ENCODE data around the gene SLC26A3. TPM values are rescaled to one million over a fixed set of nuclear protein-coding genes. Genes with fewer than 3 reads are reported as not detected.
A peak's percentile ranks its signal among the peaks of the same experiment; 100 is the strongest.

SLC26A3 gene
- total and polyA plus RNA-seq, 2 experiments from 2014 or later, result not detected

GRCh38 chr7:107779647-107780099, 23.4 kb downstream of the SLC26A3 start:
- no peaks in the 10 kb centered on the region for H3K79me2 ChIP-seq (replicated peaks; ENCODE audit: insufficient read depth)
- H3K36me3 ChIP-seq (ENCODE audit: insufficient read depth), result no peaks in the 10 kb centered on the region
- Mint-ChIP-seq H3K9me3 (no peaks in the 10 kb centered on the region; the same call in 2 of the 3 replicates), H3K4me1 (peaks cover 5% of the 10 kb centered on the region; the same call in 1 of the 3 replicates), H3K27ac (0 out of 2 replicates have a peak overlapping the region, but pooled peaks have one; percentile 22), H3K4me3 (no peak overlapping the region), H3K27me3 (ENCODE audit: insufficient read depth, low read depth, poor library complexity) (no peaks in the 10 kb centered on the region), H3K36me3 (ENCODE audit: low read depth) (no peaks in the 10 kb centered on the region)
- no peaks in the 10 kb centered on the region for H4K20me1 ChIP-seq (replicated peaks; ENCODE audit: insufficient read depth)
- H2AFZ ChIP-seq, result peak overlapping the region; percentile 14; the same call in 1 of the 2 replicates
- H3K4me2 ChIP-seq, result no peak overlapping the region
- H3K27ac ChIP-seq (ENCODE audit: low read depth), result no peak overlapping the region
- no peak for TF ChIP-seq REST (IDR thresholded peaks at IDR 0.05; ENCODE audit: unreplicated experiment)
- TF ChIP-seq CREB1 (CRISPR knock-in tag; IDR thresholded peaks at IDR 0.05; ENCODE audit: low read depth), result no peak
- no peak for TF ChIP-seq ZNF114 (CRISPR knock-in tag; IDR thresholded peaks at IDR 0.05)
- TF ChIP-seq STAT1 (IDR thresholded peaks at IDR 0.05; ENCODE audit: unreplicated experiment), result no peak
- TF ChIP-seq JUNB (IDR thresholded peaks at IDR 0.05; ENCODE audit: unreplicated experiment), result no peak
- no peak for TF ChIP-seq NANOG (IDR thresholded peaks at IDR 0.05; ENCODE audit: borderline replicate concordance)
- no peak for TF ChIP-seq EZH2 (IDR thresholded peaks at IDR 0.05; ENCODE audit: low read depth, unreplicated experiment)
- no peaks in the 10 kb centered on the region; the same call in 1 of the 2 replicates for H3K4me1 ChIP-seq (ENCODE audit: insufficient read depth)
- no peak for ATAC-seq
- H3K9me2 ChIP-seq (ENCODE audit: insufficient read depth), result no peaks in the 10 kb centered on the region
- H3K27me3 ChIP-seq (ENCODE audit: insufficient read depth), result no peaks in the 10 kb centered on the region
- H3K4me3 ChIP-seq, result no peak overlapping the region
- DNase-seq (ENCODE audit: low spot score), result no peak
- H3F3A ChIP-seq (replicated peaks; ENCODE audit: low read depth), result no peaks in the 10 kb centered on the region

- H2AFZ ChIP-seq, result no peak overlapping the region
- H3K4me1 ChIP-seq (ENCODE audit: insufficient read depth), result no peaks in the 10 kb centered on the region; the same call in 1 of the 2 replicates
- H3K36me3 Mint-ChIP-seq (ENCODE audit: low read depth), result no peaks in the 10 kb centered on the region
- H3K27me3 Mint-ChIP-seq (ENCODE audit: insufficient read depth, low read depth, poor library complexity), result peaks cover 2% of the 10 kb centered on the region
- no peaks in the 10 kb centered on the region for H3K27me3 ChIP-seq (ENCODE audit: insufficient read depth)
- ATAC-seq, result no peak
- no peak for DNase-seq (ENCODE audit: low spot score)
- H3K36me3 ChIP-seq (ENCODE audit: insufficient read depth), result no peaks in the 10 kb centered on the region
- no peak overlapping the region for H3K27ac Mint-ChIP-seq
- no peak overlapping the region for H3K4me2 ChIP-seq
- no peak overlapping the region for H3K27ac ChIP-seq (ENCODE audit: low read depth)
- H3K4me3 ChIP-seq, result no peak overlapping the region
- H3K9me3 Mint-ChIP-seq, result no peaks in the 10 kb centered on the region; the same call in 2 of the 3 replicates
- H3K9me2 ChIP-seq (ENCODE audit: insufficient read depth), result no peaks in the 10 kb centered on the region
- no peaks in the 10 kb centered on the region for H4K20me1 ChIP-seq (replicated peaks; ENCODE audit: insufficient read depth)
- no peaks in the 10 kb centered on the region for H3K79me2 ChIP-seq (replicated peaks; ENCODE audit: insufficient read depth)
- H3K4me1 Mint-ChIP-seq, result peaks cover 5% of the 10 kb centered on the region; the same call in 1 of the 3 replicates
- H3K4me3 Mint-ChIP-seq, result no peak overlapping the region
- H3F3A ChIP-seq (replicated peaks; ENCODE audit: low read depth), result no peaks in the 10 kb centered on the region
- no peak for TF ChIP-seq ZNF331 (CRISPR knock-in tag; IDR thresholded peaks at IDR 0.05; ENCODE audit: low read depth)
- no peak for TF ChIP-seq EZH2 (IDR thresholded peaks at IDR 0.05; ENCODE audit: low read depth, unreplicated experiment)
- TF ChIP-seq CREB1 (CRISPR knock-in tag; IDR thresholded peaks at IDR 0.05; ENCODE audit: low read depth), result no peak
- no peak for TF ChIP-seq ZNF114 (CRISPR knock-in tag; IDR thresholded peaks at IDR 0.05)
- no peak for TF ChIP-seq STAT1 (IDR thresholded peaks at IDR 0.05; ENCODE audit: unreplicated experiment)
- TF ChIP-seq NANOG (IDR thresholded peaks at IDR 0.05; ENCODE audit: borderline replicate concordance), result no peak
- TF ChIP-seq POLR2AphosphoS5 (IDR thresholded peaks at IDR 0.05; ENCODE audit: low read depth), result no peak
- TF ChIP-seq ZNF462 (CRISPR knock-in tag; IDR thresholded peaks at IDR 0.05), result no peak
- no peak for TF ChIP-seq ETS1 (IDR thresholded peaks at IDR 0.05)
- no peak for TF ChIP-seq JUNB (IDR thresholded peaks at IDR 0.05; ENCODE audit: unreplicated experiment)
These were observed 24.7 kb downstream of the SLC26A3 start for GRCh38 chr7:107778283-107778682.
